Endothelial cell of umbilical vein (primary cell): ENCODE measurements around the gene RASGRF2.

Experiments used
- EZH2 ChIP-seq: IDR thresholded peaks from 2 replicates; pipeline ENCODE4 v1.6.1; 2012; ENCODE audit warnings: borderline replicate concordance, low read depth, mild to moderate bottlenecking, moderate library complexity, low read length, inconsistent platforms; ENCODE audit not compliant: severe bottlenecking
- MYC ChIP-seq: IDR thresholded peaks from one replicate; pipeline ENCODE4 v1.6.1; 2011; ENCODE audit warnings: mild to moderate bottlenecking, low read depth, low read length
- POLR2A ChIP-seq: IDR thresholded peaks from 2 replicates; pipeline ENCODE4 v1.6.1; 2012; ENCODE audit warnings: low read depth, mild to moderate bottlenecking, control low read depth, low read length
- POLR2AphosphoS5 ChIP-seq: IDR thresholded peaks from 2 replicates; pipeline ENCODE4 v1.6.1; 2012; ENCODE audit warnings: low read depth, mild to moderate bottlenecking, control low read depth, low read length, moderate library complexity; ENCODE audit not compliant: insufficient read depth
- TF ChIP-seq, protein P1 (sequence below): IDR thresholded peaks from 2 replicates; pipeline ENCODE4 v1.6.1; 2011; ENCODE audit not compliant: insufficient read depth, insufficient read length
- TF ChIP-seq, protein P2 (sequence below), 2 donors: IDR thresholded peaks; 1 replicate in 1 of 2; 2 replicates in 1 of 2; pipeline ENCODE4 v1.5.1; 2011; ENCODE audit warnings: low read length in 2 of 2, mild to moderate bottlenecking in 2 of 2, moderate library complexity in 2 of 2, control low read depth in 1 of 2, inconsistent platforms in 1 of 2, low read depth in 1 of 2; ENCODE audit not compliant: insufficient read depth in 1 of 2; ENCODE audit errors: extremely low read depth in 1 of 2

DNA sequence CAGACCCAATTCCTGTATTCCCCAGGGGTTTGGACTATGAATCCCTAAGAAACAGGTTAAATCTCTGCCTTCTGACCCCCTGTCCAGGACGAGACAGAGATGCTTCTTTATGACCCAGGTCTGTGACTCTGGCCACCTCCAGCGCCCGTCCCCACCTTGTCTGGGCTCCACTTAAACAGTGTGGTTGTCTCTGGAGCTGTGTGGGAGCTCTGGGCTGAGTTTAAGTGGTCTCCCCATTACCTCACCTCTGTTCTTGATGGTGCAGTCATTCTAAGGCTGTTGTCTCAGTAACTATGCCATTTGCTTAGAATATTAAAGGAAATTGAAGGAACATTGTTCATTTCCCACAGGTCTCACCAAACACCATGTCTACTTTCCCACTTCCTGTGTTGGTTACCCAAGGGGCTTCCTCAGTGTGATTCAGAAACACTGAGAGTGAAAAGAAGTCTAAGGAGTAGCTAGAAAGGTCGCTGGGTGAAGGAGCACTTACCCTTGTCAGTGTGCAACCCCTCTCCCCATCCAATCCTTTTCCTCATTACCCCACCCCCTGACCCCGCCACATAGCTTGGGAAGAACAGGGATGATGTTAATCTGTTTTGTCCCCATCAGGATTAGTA, 145.2 kb downstream of the RASGRF2 start:
- TF ChIP-seq, protein P1, sequence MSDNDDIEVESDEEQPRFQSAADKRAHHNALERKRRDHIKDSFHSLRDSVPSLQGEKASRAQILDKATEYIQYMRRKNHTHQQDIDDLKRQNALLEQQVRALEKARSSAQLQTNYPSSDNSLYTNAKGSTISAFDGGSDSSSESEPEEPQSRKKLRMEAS, result no peak
- TF ChIP-seq, protein P2, sequence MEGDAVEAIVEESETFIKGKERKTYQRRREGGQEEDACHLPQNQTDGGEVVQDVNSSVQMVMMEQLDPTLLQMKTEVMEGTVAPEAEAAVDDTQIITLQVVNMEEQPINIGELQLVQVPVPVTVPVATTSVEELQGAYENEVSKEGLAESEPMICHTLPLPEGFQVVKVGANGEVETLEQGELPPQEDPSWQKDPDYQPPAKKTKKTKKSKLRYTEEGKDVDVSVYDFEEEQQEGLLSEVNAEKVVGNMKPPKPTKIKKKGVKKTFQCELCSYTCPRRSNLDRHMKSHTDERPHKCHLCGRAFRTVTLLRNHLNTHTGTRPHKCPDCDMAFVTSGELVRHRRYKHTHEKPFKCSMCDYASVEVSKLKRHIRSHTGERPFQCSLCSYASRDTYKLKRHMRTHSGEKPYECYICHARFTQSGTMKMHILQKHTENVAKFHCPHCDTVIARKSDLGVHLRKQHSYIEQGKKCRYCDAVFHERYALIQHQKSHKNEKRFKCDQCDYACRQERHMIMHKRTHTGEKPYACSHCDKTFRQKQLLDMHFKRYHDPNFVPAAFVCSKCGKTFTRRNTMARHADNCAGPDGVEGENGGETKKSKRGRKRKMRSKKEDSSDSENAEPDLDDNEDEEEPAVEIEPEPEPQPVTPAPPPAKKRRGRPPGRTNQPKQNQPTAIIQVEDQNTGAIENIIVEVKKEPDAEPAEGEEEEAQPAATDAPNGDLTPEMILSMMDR (IDR thresholded peaks at IDR 0.05; ENCODE audit: extremely low read depth in 1 of 2, insufficient read depth in 1 of 2, low read depth in 1 of 2, low read length in 2 of 2), result no peak
- TF ChIP-seq MYC, result no peak
- TF ChIP-seq EZH2, result no peak
- TF ChIP-seq POLR2A, result no peak
- TF ChIP-seq POLR2AphosphoS5, result no peak
